Ascending aorta (tissue), 2 donors: ENCODE results near the gene NEURL1. TPM values are rescaled to one million over a fixed set of nuclear protein-coding genes. Genes with fewer than 3 reads are reported as not detected.

Source experiments
- DNase-seq, 2 donors: peaks; one replicate each; pipeline ENCODE4 v3.0.0-alpha.2; 2019; ENCODE audit warnings: low spot score in 2 of 2
- H3K27ac ChIP-seq, 2 donors: fragments of 200-600 bp; sonication (generic); one replicate each; pipeline ENCODE4 v1.5.1; 2016 to 2017; ENCODE audit warnings: mild to moderate bottlenecking in 1 of 2
- H3K27me3 ChIP-seq: fragments of 200-600 bp; sonication (generic); one replicate; pipeline ENCODE4 v1.5.1; 2017
- H3K36me3 ChIP-seq, 2 donors: fragments of 200-600 bp; sonication (generic); one replicate each; pipeline ENCODE4 v1.5.1; 2016
- H3K4me1 ChIP-seq, 2 donors: fragments of 200-600 bp; sonication (generic); one replicate each; pipeline ENCODE4 v1.5.1; 2016 to 2017; ENCODE audit warnings: mild to moderate bottlenecking in 1 of 2
- H3K4me3 ChIP-seq, 2 donors: fragments of 200-600 bp; sonication (generic); one replicate each; pipeline ENCODE4 v1.5.1; 2016 to 2017; ENCODE audit warnings: mild to moderate bottlenecking in 1 of 2
- H3K9me3 ChIP-seq, 2 donors: fragments of 200-600 bp; sonication (generic); one replicate each; pipeline ENCODE4 v1.5.1; 2016
- intact Hi-C: fragments of 100-400 bp; cut with DNase I; formaldehyde crosslinking; loops from one replicate; pipeline ENCODE4 v1.15.1; 2023
- total RNA-seq: library from RNA; depleted of rRNA; stranded (reverse); fragments of >200 nt; gene quantifications from one replicate; pipeline ENCODE4 v1.1.0, GENCODE V29; 2016
- TF ChIP-seq, protein P1 (sequence below), 3 experiments: fragments of 200-600 bp in 2 of 3; fragments of 450-650 bp in 1 of 3; sonication (generic) in 2 of 3; IDR thresholded peaks; one replicate each; pipeline ENCODE4 v1.5.1; 2016 to 2019; ENCODE audit warnings: antibody characterized with exemption in 3 of 3, mild to moderate bottlenecking in 1 of 3, moderate library complexity in 1 of 3

NEURL1 gene
- total RNA-seq, 1 donor from 2014 or later, result not detected

- H3K27me3 ChIP-seq, result no peaks in the 10 kb centered on the region
- H3K4me1 ChIP-seq, result no peaks in the 10 kb centered on the region
- H3K36me3 ChIP-seq, result no peaks in the 10 kb centered on the region
- DNase-seq, result no peak
- no peak overlapping the region for H3K27ac ChIP-seq
- H3K4me3 ChIP-seq, result no peak overlapping the region
- TF ChIP-seq, protein P1, sequence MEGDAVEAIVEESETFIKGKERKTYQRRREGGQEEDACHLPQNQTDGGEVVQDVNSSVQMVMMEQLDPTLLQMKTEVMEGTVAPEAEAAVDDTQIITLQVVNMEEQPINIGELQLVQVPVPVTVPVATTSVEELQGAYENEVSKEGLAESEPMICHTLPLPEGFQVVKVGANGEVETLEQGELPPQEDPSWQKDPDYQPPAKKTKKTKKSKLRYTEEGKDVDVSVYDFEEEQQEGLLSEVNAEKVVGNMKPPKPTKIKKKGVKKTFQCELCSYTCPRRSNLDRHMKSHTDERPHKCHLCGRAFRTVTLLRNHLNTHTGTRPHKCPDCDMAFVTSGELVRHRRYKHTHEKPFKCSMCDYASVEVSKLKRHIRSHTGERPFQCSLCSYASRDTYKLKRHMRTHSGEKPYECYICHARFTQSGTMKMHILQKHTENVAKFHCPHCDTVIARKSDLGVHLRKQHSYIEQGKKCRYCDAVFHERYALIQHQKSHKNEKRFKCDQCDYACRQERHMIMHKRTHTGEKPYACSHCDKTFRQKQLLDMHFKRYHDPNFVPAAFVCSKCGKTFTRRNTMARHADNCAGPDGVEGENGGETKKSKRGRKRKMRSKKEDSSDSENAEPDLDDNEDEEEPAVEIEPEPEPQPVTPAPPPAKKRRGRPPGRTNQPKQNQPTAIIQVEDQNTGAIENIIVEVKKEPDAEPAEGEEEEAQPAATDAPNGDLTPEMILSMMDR (IDR thresholded peaks at IDR 0.05), result no peak
- H3K9me3 ChIP-seq, result no peaks in the 10 kb centered on the region
- intact Hi-C loops, result no loop called here
These were observed 82.0 kb downstream of the NEURL1 start for GRCh38 chr10:103575416-103576075.

DNA sequence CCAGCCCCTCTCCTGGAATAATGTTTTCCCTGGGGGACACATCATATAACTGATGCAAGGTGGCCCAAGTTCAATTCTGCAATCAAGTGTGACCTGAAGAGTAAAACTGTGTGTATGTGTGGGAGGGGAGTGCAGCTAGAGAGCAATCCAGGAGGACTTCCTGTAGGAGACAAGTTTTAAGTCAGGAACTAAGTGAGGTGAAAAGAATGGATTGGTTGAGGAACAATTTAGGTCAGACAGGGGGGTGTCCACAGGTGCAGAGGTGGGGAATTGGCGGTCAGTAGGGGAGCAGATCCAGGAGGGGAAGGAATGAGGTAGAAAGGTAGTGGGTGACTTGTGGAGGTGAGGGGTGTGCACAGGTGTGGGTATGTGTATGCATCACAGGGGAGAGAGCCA lies 82.6 kb downstream of the NEURL1 start:
- Histone ChIP-seq H3K36me3 (no peaks in the 10 kb centered on the region), H3K4me1 (no peaks in the 10 kb centered on the region), H3K27me3 (no peaks in the 10 kb centered on the region), H3K9me3 (no peaks in the 10 kb centered on the region), H3K27ac (no peak overlapping the region), H3K4me3 (no peak overlapping the region)
- DNase-seq, result no peak
- intact Hi-C loops, result no loop called here
- TF ChIP-seq, protein P1 (IDR thresholded peaks at IDR 0.05), result no peak

DNA sequence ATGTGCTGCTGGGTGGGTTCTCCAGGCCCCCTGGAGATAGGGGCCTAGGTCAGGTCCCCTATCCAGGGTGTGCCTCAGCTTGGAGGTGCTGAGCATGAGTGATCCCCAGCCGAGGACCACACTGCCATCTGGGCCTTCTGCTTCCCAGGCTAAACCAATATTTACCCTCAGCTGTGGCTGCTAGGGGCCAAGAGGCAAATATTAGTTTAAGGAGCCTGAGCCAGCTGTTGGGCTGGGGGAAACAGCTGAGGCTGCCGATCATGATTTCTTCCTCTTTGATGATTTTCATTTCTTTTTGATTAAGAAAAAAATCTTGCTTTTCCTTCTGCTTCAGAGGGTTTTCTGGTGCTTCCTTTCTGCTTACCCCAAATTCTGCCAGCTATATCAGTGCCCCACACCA lies 83.4 kb downstream of the NEURL1 start:
- Histone ChIP-seq H3K9me3 (no peaks in the 10 kb centered on the region), H3K27ac (no peak overlapping the region), H3K4me3 (no peak overlapping the region), H3K4me1 (no peaks in the 10 kb centered on the region), H3K27me3 (no peaks in the 10 kb centered on the region), H3K36me3 (no peaks in the 10 kb centered on the region)
- DNase-seq, result no peak
- intact Hi-C loops, result no loop called here
- TF ChIP-seq, protein P1 (IDR thresholded peaks at IDR 0.05), result no peak

DNA sequence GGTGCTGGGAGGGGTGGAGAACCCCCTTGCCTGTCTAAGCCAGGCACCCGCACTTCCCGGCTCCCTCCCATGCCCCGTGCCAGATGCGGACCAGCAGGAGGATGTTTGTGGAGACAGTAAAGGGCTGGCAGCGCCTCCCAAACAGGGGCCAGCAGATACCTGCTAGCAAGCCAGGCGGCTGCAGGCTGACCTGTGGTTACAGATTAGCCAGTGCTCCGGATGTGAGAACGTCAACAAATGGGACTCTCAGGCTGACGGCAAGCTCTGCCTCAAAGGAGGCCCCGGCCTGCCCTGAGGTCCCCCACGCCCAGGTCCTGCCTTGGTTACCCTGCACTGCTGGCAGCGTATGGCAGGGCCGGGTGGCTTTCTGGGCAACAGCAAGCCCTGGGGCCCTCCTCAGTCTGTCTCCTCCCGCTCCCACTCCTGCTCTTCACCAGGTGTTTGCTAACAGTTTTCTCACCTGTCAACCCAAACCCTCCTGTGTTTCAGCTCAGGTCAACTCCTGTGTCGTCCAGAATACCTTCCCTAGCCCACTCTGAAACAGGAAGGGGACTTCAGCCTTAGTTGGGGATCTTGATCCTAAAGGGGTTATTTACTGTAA lies 85.4 kb downstream of the NEURL1 start:
- intact Hi-C loops, result no loop called here
- Histone ChIP-seq H3K27me3 (no peaks in the 10 kb centered on the region), H3K27ac (no peak overlapping the region)

GRCh38 chr10:103580011-103580410 lies 86.5 kb downstream of the NEURL1 start:
- intact Hi-C loops, result no loop called here
- Histone ChIP-seq H3K36me3 (no peaks in the 10 kb centered on the region), H3K27ac (no peak overlapping the region), H3K4me3 (no peak overlapping the region), H3K27me3 (no peaks in the 10 kb centered on the region), H3K9me3 (no peaks in the 10 kb centered on the region), H3K4me1 (no peaks in the 10 kb centered on the region)
- no peak for DNase-seq
- TF ChIP-seq, protein P1 (IDR thresholded peaks at IDR 0.05), result no peak

More for the DNA sequence above, 85.4 kb downstream of the NEURL1 start:
- Histone ChIP-seq H3K4me3 (no peak overlapping the region), H3K9me3 (no peaks in the 10 kb centered on the region), H3K36me3 (no peaks in the 10 kb centered on the region), H3K4me1 (no peaks in the 10 kb centered on the region)
- DNase-seq, result no peak
- TF ChIP-seq, protein P1 (IDR thresholded peaks at IDR 0.05), result no peak
